Neural progenitor cell (in vitro differentiated cells): ENCODE results near the gene CNTN2. TPM values are rescaled to one million over a fixed set of nuclear protein-coding genes. Genes with fewer than 3 reads are reported as not detected.

Source experiments
- DNase-seq: peaks from one replicate; pipeline ENCODE4 v3.0.0-alpha.2; 2016; ENCODE audit warnings: low spot score
- H2AFZ ChIP-seq: fragments of 200-600 bp; sonication (generic); replicated peaks from 2 replicates; pipeline ENCODE4 v1.6.1; 2016; ENCODE audit warnings: antibody characterized with exemption
- H3F3A ChIP-seq: fragments of 200-600 bp; sonication (generic); 2 replicates; pipeline ENCODE4 v1.6.1; 2016; ENCODE audit warnings: antibody characterized with exemption, low read depth
- H3K27ac ChIP-seq: fragments of 200-600 bp; sonication (generic); 2 replicates; pipeline ENCODE4 v1.5.1; 2016; ENCODE audit warnings: mild to moderate bottlenecking
- H3K27me3 ChIP-seq: fragments of 200-600 bp; sonication (generic); 2 replicates; pipeline ENCODE4 v1.6.1; 2016; ENCODE audit warnings: mild to moderate bottlenecking, moderate library complexity
- H3K36me3 ChIP-seq: fragments of 200-600 bp; sonication (generic); 2 replicates; pipeline ENCODE4 v1.5.1; 2016
- H3K4me1 ChIP-seq: fragments of 200-600 bp; sonication (generic); 2 replicates; pipeline ENCODE4 v1.6.1; 2016; ENCODE audit warnings: mixed run types
- H3K4me2 ChIP-seq: fragments of 200-600 bp; sonication (generic); 2 replicates; pipeline ENCODE4 v1.6.1; 2016
- H3K4me3 ChIP-seq: fragments of 200-600 bp; sonication (generic); 2 replicates; pipeline ENCODE4 v1.5.1; 2016
- H3K79me2 ChIP-seq: fragments of 200-600 bp; sonication (generic); 2 replicates; pipeline ENCODE4 v1.6.1; 2016; ENCODE audit warnings: low read depth
- H3K9ac ChIP-seq: fragments of 200-600 bp; sonication (generic); 2 replicates; pipeline ENCODE4 v1.6.1; 2016
- H3K9me3 ChIP-seq: fragments of 200-600 bp; sonication (generic); 2 replicates; pipeline ENCODE4 v1.5.1; 2016; ENCODE audit warnings: low read depth
- H4K20me1 ChIP-seq: fragments of 200-600 bp; sonication (generic); 2 replicates; pipeline ENCODE4 v1.6.1; 2016; ENCODE audit warnings: low read depth
- H3K27ac Mint-ChIP-seq: 3 replicates; pipeline ENCODE4 v1.8.0; 2021; ENCODE audit warnings: mixed read lengths
- H3K27me3 Mint-ChIP-seq: 2 replicates; pipeline ENCODE4 v1.8.0; 2022; ENCODE audit warnings: low read depth, mild to moderate bottlenecking, inconsistent platforms, moderate library complexity, mixed read lengths; ENCODE audit not compliant: insufficient read depth
- H3K36me3 Mint-ChIP-seq: 3 replicates; pipeline ENCODE4 v1.8.0; 2021; ENCODE audit warnings: mixed read lengths
- H3K4me1 Mint-ChIP-seq: 3 replicates; pipeline ENCODE4 v1.8.0; 2021; ENCODE audit warnings: mixed read lengths
- H3K4me3 Mint-ChIP-seq: 3 replicates; pipeline ENCODE4 v1.8.0; 2021; ENCODE audit warnings: mild to moderate bottlenecking, moderate library complexity, mixed read lengths
- H3K9me3 Mint-ChIP-seq: 3 replicates; pipeline ENCODE4 v1.8.0; 2020; ENCODE audit warnings: mixed read lengths
- EZH2 ChIP-seq: fragments of 200-600 bp; sonication (generic); IDR thresholded peaks from 2 replicates; pipeline ENCODE4 v1.6.1; 2017; ENCODE audit warnings: antibody characterized with exemption, mild to moderate bottlenecking, moderate library complexity
- EZH2phosphoT487 ChIP-seq: fragments of 200-600 bp; sonication (generic); IDR thresholded peaks from 2 replicates; pipeline ENCODE4 v1.6.1; 2017; ENCODE audit warnings: antibody characterized with exemption
- total RNA-seq: library from RNA; depleted of rRNA; stranded (reverse); fragments of >200 nt; gene quantifications from 2 replicates; pipeline ENCODE4 v1.2.3, GENCODE V29; 2015; ENCODE audit warnings: low replicate concordance
- TF ChIP-seq, protein P1 (sequence below): fragments of 200-600 bp; sonication (generic); IDR thresholded peaks from 2 replicates; pipeline ENCODE4 v1.5.1; 2017; ENCODE audit warnings: antibody characterized with exemption, mild to moderate bottlenecking

The CNTN2 gene
- total RNA-seq, 1 donor from 2014 or later, result 8.4 TPM

DNA sequence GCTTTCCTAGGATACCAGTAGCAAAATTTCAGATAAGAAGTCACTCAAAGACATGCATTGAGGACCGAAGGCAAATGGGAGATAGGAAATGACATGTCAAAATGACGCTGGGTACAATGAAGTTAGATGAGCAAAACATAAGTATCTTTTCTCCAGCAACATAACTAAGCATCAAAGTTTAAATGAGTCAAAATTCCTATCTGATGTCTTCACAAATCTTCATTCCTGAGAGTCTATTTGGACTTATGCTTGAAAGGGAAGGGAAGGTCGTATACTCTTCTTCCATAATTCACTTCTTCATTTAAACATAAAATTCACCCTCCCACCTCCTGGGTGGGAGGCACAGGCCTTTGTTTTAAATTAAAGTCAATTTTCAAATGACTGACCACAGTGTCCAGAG is 45.3 kb downstream of the CNTN2 start:
- Mint-ChIP-seq H3K4me3 (no peak overlapping the region), H3K27me3 (no peaks in the 10 kb centered on the region), H3K36me3 (peaks cover 34% of the 10 kb centered on the region), H3K9me3 (no peaks in the 10 kb centered on the region), H3K4me1 (peaks cover 3% of the 10 kb centered on the region), H3K27ac (no peak overlapping the region)
- H3K27ac ChIP-seq, result no peak overlapping the region
- H3F3A ChIP-seq, result peaks cover 2% of the 10 kb centered on the region
- no peak overlapping the region for H3K4me2 ChIP-seq
- H3K4me3 ChIP-seq, result no peak overlapping the region
- H3K36me3 ChIP-seq, result no peaks in the 10 kb centered on the region
- H3K9me3 ChIP-seq, result no peaks in the 10 kb centered on the region
- no peaks in the 10 kb centered on the region for H3K4me1 ChIP-seq
- H3K9ac ChIP-seq, result no peak overlapping the region
- TF ChIP-seq, protein P1, sequence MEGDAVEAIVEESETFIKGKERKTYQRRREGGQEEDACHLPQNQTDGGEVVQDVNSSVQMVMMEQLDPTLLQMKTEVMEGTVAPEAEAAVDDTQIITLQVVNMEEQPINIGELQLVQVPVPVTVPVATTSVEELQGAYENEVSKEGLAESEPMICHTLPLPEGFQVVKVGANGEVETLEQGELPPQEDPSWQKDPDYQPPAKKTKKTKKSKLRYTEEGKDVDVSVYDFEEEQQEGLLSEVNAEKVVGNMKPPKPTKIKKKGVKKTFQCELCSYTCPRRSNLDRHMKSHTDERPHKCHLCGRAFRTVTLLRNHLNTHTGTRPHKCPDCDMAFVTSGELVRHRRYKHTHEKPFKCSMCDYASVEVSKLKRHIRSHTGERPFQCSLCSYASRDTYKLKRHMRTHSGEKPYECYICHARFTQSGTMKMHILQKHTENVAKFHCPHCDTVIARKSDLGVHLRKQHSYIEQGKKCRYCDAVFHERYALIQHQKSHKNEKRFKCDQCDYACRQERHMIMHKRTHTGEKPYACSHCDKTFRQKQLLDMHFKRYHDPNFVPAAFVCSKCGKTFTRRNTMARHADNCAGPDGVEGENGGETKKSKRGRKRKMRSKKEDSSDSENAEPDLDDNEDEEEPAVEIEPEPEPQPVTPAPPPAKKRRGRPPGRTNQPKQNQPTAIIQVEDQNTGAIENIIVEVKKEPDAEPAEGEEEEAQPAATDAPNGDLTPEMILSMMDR, result no peak
- no peak for TF ChIP-seq EZH2
- no peak for TF ChIP-seq EZH2phosphoT487
- H2AFZ ChIP-seq, result no peak overlapping the region
- H3K79me2 ChIP-seq, result no peaks in the 10 kb centered on the region
- no peaks in the 10 kb centered on the region for H3K27me3 ChIP-seq
- peaks cover under 1% of the 10 kb centered on the region for H4K20me1 ChIP-seq
- DNase-seq, result no peak

DNA sequence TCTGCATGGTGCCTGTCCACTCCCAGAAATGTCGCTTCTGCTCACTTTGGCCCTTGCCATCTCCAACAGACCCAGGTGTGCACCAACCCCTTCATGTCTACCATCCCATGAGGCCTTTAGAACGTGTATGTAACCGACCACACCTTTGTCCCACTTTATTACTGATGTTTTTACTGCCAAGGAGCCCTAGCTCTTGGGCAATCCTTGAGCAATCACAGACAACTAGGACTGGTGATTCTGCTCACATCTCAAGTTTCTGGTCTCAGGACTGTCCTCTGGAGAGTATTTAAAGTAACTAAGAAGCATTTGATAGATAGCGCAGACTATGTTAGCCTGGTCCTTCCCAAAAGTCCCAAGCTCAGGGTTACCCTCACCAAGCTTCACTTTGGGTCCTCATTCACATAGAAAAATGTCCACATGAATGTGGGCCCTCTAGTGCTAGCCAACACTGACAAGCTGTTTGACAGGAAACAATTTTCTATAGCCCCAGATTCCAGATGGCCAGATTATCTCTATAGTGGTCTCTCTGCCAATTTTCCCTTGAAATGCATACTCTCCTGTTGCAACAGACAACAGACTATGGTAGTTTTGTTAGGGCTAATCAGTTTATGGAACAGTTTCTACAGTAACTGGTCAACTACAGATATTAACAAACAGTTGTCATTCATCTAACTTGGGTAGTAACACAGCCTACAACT is 48.2 kb downstream of the CNTN2 start:
- TF ChIP-seq EZH2 (no peak), EZH2phosphoT487 (no peak)
- TF ChIP-seq, protein P1, result no peak
- no peak for DNase-seq
- no peaks in the 10 kb centered on the region for H4K20me1 ChIP-seq
- H3K36me3 Mint-ChIP-seq, result peaks cover 27% of the 10 kb centered on the region
- H3K4me3 Mint-ChIP-seq, result no peak overlapping the region
- H3F3A ChIP-seq, result no peaks in the 10 kb centered on the region
- no peak overlapping the region for H2AFZ ChIP-seq
- H3K27me3 Mint-ChIP-seq, result no peaks in the 10 kb centered on the region
- no peak overlapping the region for H3K9ac ChIP-seq
- H3K4me1 Mint-ChIP-seq, result no peaks in the 10 kb centered on the region
- no peaks in the 10 kb centered on the region for H3K79me2 ChIP-seq
- no peak overlapping the region for H3K4me2 ChIP-seq
- H3K4me1 ChIP-seq, result no peaks in the 10 kb centered on the region
- no peaks in the 10 kb centered on the region for H3K36me3 ChIP-seq
- H3K9me3 ChIP-seq, result no peaks in the 10 kb centered on the region
- no peak overlapping the region for H3K4me3 ChIP-seq
- H3K27me3 ChIP-seq, result no peaks in the 10 kb centered on the region
- no peaks in the 10 kb centered on the region for H3K9me3 Mint-ChIP-seq
- no peak overlapping the region for H3K27ac Mint-ChIP-seq
- no peak overlapping the region for H3K27ac ChIP-seq

DNA sequence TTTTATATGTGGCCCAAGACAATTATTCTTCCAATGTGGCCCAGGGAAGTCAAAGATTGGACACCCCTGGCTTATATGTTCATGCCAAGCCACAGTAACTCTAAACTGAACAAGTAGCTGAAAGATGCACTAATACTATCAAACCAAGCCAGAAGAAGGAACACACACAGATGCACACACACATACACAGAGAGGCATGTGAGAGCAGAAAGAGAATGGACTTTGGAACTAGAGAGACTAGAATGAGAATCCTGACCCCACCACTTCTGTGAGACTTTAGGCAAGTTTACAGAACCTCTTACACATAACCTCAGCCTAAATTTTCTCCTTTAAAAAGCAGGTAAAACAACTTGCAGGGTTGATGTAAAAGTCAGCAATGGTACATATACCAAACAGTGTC is 52.4 kb downstream of the CNTN2 start:
- Histone ChIP-seq H3K79me2 (no peaks in the 10 kb centered on the region), H2AFZ (no peak overlapping the region), H3K4me3 (no peak overlapping the region), H3K9me3 (no peaks in the 10 kb centered on the region), H3K36me3 (no peaks in the 10 kb centered on the region), H3K4me2 (no peak overlapping the region), H3K4me1 (no peaks in the 10 kb centered on the region), H3K27ac (no peak overlapping the region), H3K9ac (no peak overlapping the region), H3K27me3 (no peaks in the 10 kb centered on the region), H3F3A (no peaks in the 10 kb centered on the region), H4K20me1 (no peaks in the 10 kb centered on the region)
- Mint-ChIP-seq H3K4me3 (no peak overlapping the region), H3K27ac (no peak overlapping the region), H3K9me3 (no peaks in the 10 kb centered on the region), H3K36me3 (peaks cover 32% of the 10 kb centered on the region), H3K27me3 (no peaks in the 10 kb centered on the region), H3K4me1 (no peaks in the 10 kb centered on the region)
- DNase-seq, result no peak
- TF ChIP-seq EZH2 (no peak), EZH2phosphoT487 (no peak)
- TF ChIP-seq, protein P1, result no peak
